Germinal center (tissue), 1 donor: Measurements from ENCODE around the gene TAS2R16.
"Not testable (repeated sequence)": the region's sequence is repeated elsewhere in the genome, so short reads cannot be mapped to it uniquely, and the experiment has no call there.

Experiments used
- DNase-seq: peaks from one replicate; pipeline ENCODE4 v3.0.0; 2012; ENCODE audit warnings: mixed read lengths, low spot score

TAS2R16 gene

DNA sequence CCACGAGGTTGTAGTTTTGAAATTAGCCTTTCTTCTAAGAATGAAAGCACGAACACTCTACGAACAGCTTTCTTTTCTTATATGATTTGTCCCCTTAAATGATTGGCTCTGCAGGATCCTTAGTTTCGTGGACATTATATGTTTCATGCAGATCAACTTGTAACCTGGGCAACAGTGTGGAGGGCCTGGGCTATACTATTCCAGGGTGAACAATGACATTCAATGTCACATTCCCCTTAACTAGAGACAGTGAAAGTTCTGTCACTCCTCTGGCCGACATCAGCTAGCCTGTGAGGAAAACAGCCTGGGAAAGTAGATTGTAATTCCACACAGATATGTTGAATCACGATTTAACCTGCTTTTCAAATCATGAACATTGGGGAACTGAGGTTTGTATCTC, 23.4 kb downstream of the TAS2R16 start:
- no peak for DNase-seq

DNA sequence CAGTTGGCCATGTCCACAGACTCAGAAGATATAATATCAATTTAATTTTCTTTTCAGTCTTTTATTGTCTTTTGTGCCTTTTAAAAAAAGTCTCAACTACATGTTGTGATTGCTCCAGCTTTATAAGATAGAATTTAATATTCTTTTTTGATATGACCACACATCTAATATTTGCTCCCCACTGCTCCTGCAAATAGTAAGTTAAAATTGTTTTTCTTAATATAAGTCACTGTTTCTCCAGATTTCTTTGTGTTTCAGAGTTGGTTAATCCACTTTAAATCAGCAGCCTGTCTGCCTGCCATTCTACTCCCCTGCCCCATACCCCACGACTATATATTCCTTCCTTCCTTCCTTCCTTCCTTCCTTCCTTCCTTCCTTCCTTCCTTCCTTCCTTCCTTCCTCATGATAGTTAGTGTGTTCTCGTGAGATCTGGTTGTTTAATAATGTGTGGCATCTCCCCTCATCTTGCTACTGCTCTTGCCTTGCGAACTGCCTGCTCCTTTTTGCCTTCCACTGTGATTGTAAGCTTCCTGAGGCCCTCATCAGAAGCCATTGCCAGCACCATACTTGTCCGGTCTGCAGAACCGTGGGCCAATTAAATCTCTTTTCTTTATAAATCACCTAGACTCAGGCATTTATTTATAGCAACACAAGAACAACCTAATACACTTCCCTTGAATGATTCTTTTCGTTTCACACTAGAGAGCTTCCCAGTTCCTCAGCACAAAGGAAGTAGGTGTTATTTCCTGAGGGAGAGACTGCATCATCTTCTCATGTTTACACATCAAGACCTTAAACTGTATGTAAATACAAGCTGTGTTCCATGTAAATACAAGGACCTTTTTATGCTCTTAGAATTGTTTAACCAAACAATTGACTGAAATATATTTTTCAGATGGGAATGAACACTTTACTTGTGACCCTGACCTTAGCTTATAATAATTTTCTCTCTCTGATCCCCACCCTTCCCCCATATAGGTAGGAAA, 24.5 kb downstream of the TAS2R16 start:
- no peak for DNase-seq

DNA sequence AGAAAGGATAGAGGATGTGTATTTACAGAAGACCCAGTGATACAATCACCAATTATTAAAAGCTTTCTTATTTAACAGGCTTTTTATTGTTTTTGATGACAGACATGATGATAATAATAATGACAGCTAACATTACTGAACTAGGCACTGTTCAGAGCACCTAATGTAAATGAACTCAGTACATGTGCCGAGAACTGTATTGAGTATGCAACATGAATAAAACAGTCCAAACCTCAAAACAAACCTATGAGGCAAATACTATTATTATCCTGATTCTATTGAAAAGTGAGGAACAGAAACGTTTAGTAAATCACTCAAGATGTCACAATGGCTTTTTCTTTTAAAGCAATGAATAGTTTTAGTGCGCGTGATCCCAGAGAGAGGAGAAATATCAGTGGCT, 27.1 kb downstream of the TAS2R16 start:
- DNase-seq = no peak

DNA sequence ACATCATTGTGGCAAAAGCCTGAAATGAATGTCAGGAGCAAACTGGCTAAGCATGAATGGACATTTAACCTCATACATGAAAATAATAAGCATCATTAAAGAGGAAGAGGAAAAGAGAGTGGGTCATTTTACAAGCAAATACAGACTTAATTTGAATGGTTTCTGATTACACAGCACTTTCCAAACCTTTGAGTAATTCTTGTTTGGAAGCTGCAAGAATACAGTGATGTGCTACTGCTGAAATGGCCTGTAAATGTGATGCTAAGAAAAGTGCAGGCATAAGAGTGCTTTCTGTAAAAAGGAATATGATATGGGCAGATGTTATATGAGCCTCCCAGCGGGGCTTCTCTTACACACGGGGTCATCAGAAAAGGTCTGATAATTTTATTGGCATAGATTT, 30.2 kb downstream of the TAS2R16 start:
- no peak for DNase-seq

DNA sequence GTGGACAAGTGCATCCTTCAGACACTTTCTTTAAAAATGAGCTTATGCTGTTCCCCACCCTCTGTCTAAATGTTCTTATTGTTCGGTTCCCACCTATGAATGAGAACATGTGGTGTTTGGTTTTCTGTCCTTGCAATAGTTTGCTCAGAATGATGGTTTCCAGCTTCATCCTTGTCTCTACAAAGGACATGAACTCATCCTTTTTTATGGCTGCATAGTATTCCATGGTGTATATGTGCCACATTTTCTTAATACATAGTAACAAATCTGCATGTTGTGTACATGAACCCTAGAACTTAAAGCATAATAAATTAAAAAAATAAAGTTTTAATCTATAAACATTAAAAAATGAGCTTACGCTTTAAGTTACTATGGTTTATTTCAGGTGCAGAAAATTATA, 41.8 kb downstream of the TAS2R16 start:
- not testable (repeated sequence) for DNase-seq

DNA sequence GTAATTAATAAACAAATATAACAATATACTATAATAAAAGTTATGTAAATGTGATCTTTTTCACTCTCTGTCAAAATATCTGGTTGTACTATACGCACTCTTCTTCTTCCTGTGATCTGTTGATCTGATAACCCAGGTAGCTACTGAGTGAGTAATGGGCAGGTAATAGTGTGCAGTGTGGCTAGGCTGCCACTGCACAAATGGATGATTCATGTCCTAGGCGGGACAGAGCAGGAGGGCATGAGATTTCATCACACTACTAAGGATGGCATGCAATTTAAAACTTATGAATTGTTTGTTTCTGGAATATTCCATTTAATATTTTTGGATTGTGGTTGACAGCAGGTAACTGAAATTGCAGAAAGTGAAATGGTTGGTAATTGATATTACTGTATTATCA, 44.5 kb downstream of the TAS2R16 start:
- DNase-seq = no peak

DNA sequence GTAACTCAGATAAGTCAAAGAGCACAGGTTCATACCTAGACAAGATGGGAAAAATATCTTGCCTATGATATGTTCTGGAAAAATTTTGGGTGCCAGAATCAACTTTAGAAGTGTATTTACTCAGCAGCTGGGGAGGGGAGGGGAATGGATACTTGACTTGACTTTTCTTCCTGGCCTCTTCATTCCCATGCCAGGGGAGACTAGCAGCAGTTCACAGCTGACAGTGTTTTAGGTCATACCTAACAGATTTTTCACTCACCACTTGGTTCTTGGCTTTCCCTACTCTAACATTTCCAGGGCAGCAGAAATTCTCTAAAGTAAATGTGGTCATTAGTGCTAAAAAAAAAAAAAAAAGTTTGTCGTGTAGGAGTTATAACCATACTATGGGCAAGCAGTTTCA, 46.3 kb downstream of the TAS2R16 start:
- no peak for DNase-seq
